RCC 7860 (cell line): ENCODE results near the gene NUDT3.
A peak's percentile ranks its signal among the peaks of the same experiment; 100 is the strongest.
"Not testable (repeated sequence)": the region's sequence is repeated elsewhere in the genome, so short reads cannot be mapped to it uniquely, and the experiment has no call there.

Experiments
- DNase-seq: peaks from one replicate; pipeline ENCODE4 v3.0.0-alpha.2; 2015; ENCODE audit warnings: low spot score
- FAIRE-seq: peaks from 2 replicates; lab custom pipeline; 2012; peaks lifted over from hg19 to GRCh38; lab: Jason Lieb, UNC

NUDT3 gene

GRCh38 chr6:34371865-34372264 is 20.6 kb downstream of the NUDT3 start:
- not testable (repeated sequence) for FAIRE-seq, DNase-seq

DNA sequence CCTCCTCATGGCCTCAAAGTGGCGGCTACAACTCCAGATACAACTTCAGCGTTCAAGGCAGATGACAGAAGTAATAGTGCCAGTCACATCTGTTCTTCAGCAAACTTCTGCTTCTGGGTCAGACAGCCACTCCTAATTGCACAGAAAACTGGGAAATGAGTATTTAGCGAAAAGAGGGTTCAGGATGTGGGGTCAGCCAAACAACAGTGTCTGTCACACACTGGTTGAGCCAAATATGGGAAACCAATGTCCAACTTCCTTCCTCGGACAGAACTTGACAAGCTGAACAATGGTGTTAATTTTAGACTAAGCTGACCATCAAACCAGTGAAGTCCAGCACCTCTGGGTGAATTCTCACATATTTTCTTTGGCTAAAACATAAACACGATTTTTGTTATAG is 22.1 kb downstream of the NUDT3 start:
- no peak for FAIRE-seq
- DNase-seq: no peak

DNA sequence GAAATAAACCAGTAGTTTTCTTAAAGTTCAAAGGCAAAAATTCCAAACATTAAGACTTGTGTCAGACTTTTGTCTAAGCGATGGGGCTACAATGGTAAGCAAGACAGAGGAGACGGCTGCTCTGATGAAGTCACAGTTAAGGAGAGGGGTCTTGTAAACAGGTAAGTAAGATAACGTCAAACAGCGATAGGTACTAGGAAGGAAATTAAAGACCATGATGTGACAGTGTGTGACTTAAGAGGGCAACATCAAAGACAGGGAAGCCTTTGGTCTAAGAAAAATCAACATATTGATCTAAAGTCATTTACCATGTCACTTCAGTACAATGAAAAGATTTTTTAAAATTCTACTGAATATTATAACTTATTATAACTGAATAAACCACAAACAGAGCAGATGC is 23.1 kb downstream of the NUDT3 start:
- FAIRE-seq (no peak), DNase-seq (no peak)

DNA sequence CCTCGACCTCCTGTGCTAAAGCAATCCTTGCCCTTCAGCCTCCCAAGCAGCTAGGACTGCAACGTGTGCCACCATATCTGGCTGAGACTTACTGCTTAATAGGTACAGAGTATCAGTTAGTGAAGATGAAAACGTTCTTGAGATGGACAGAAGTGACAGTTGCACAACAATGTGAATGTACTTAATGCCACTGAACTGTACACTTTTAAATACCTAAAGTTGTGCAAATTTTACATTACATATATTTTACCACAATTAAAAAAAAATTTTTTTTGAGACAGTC is 25.9 kb downstream of the NUDT3 start:
- FAIRE-seq: no peak
- no peak for DNase-seq

DNA sequence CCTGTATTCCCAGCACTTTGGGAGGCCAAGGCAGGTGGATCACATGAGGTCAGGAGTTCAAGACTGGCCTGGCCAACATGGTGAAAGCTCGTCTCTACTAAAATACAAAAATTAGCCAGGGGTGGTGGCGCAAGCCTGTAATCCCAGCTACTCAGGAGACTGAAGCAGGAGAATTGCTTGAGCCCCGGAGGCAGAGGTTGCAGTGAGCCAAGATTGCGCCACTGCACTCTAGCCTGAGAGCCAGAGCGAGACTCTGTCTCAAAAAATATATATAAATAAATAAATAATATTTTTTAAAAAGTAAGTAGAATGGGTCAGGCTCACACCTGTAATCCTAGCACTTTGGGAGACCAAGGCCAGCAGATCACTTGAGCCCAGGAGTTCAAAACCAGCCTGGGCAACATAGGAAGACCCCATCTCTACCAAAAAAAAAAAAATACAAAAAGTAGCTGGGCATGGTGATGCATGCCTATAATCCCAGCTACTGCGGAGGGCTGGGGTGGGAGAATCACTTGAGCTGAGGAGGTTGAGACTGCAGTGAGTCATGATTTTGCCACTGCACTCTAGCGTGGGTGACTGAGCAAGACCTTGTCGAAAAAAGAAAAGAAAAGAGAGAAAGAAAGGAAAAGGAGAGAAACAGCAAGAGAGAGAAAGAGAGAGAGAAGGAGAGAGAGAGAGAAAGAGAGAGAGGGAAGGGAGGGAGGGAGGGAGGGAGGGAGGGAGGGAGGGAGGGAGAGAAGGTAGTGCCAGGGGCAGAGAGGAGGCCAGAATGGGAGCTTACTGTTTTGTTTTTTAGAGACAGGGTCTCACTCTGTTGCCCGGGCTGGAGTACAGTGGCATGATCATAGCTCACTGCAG is 26.5 kb downstream of the NUDT3 start:
- DNase-seq (peak; percentile 56), FAIRE-seq (peak; percentile 76)

- DNase-seq, FAIRE-seq: not testable (repeated sequence)
Measured at GRCh38 chr6:34363681-34364075, 28.8 kb downstream of the NUDT3 start.

DNA sequence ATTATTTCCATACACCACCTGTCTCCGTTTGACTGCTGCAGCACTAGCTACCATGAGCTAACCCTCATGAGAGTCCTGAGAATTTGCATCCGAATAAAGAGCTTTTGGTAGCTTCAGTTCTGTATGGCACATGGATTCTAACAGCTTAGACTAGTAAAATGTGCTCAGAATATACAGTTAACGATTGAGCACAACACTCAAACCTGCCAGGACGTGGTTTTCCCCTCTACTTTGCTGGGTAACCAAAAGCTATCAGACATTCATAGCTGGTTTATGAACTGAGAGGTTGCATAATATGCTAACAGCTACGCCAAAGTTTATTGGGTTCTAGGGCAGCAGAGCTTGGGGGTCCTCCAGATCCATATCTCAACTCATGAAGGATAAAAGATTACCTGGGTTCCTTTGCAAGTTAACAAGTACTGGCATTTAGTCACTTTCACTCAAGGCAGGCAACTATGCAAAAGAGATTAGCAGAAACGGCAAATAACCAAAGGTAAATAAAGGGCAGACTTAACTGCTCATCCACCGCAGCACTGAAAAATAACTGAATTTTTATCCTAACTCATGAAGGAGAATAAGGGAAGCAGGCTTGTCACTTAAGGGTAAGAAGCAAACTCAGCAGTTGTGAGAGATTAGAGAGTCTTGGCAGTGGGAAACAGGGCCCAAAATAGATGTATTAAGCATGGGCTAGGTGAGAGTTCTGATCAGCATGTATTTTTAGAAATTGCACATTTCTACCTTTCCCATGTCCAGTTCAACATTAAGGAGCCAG is 29.4 kb downstream of the NUDT3 start:
- DNase-seq (no peak), FAIRE-seq (no peak)

- DNase-seq: no peak
- no peak for FAIRE-seq
Measured at GRCh38 chr6:34362176-34362575, 30.3 kb downstream of the NUDT3 start.

DNA sequence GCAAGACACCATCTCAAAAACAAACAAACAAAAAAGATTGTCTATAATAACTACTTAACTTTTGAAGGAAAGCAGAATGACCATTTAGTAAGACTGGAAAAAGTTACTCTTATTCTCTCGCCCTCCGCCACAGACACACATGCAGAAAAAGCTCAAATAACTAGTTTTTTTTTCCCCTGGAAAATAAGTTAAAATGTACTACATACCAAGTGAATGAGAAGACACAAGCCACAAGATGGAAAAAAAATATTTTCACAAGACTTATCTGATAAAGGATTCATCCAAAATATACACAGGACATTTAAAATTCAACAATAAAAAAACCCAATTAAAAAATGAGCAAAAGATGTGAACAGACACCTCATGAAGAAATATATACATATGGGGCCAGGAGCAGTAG is 31.9 kb downstream of the NUDT3 start:
- DNase-seq (no peak), FAIRE-seq (no peak)

DNA sequence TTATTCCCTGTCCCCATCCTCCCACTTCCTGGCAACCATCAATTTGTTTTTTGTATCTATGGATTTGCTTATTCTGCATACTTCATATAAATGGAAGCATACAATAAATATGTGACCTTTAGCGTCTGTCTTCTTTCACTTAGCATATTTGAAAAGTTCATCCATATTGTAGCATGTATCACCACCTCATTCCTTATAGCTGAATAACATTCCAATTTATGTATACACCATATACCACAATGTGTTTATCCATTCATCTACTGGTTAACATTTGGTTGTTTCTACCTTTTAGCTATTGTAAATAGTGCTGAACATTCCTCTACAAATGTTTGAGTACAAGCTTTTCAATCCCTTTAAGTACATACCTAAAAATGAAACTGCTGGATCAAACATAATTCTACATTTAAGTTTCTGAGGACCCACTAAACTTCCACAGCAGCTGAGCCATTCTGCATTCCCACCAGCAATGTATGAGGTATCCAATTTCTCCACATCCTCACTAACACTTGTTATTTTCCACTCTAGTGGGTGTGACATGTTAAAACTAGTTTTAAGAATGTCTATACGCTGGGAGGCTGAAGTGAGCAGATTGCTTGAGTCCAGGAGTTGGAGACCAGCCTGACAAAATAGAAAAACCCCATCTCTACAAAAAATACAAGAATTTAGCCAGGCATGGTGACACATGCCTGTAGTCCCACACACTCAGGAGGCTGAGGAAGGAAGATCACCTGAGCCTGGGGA is 32.9 kb downstream of the NUDT3 start:
- FAIRE-seq (no peak), DNase-seq (no peak)

DNA sequence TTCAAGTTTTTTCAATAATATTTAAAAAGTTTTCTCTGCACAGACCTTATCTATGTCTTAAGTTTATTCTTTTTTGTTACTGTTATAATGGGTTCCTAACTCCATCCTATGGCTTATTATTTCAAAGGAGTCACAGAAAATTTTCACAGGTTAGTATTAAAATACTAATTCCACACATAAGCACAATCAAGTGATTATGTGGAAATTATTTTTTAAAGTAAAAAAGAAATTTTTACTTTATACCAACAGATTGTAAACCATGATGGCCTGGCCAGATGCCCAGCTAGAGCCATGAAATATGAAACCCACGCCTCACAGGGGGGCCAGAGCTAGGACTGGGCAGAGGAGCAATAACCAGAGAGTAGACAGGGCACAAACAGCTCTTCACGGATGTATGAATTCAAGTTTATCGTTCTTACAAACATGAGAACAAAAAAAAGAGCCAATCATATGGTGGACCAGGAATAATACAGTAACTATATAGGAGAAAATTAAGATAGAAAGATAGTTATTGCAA is 34.0 kb downstream of the NUDT3 start:
- no peak for DNase-seq
- no peak for FAIRE-seq

DNA sequence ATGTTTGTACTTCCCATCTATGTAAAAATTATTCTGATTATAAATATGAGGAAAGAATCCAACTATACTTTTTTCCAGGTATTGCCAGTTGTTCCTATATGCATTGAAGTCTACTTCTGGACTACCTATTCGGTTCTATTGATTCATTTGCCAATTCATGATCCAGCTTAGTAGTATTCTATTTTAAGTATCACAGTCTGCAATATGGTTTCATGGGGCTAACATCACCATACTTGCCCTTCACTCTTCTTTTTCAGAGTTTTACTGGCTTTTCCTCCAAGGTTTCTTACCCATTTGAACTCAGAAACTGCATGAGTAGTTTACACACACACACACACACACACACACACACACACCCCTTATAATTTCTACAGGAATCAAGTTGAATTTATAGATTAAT is 34.5 kb downstream of the NUDT3 start:
- no peak for FAIRE-seq
- no peak for DNase-seq

- DNase-seq (no peak), FAIRE-seq (no peak)
Measured at GRCh38 chr6:34355889-34356288, 36.6 kb downstream of the NUDT3 start.

- not testable (repeated sequence) for FAIRE-seq
Measured at GRCh38 chr6:34354230-34354629, 38.2 kb downstream of the NUDT3 start.

GRCh38 chr6:34353530-34353929 is 38.9 kb downstream of the NUDT3 start:
- DNase-seq, FAIRE-seq: not testable (repeated sequence)

More at GRCh38 chr6:34354230-34354629, 38.2 kb downstream of the NUDT3 start:
- DNase-seq: not testable (repeated sequence)

GRCh38 chr6:34352305-34352937 is 40.0 kb downstream of the NUDT3 start:
- no peak for DNase-seq
- FAIRE-seq: no peak

DNA sequence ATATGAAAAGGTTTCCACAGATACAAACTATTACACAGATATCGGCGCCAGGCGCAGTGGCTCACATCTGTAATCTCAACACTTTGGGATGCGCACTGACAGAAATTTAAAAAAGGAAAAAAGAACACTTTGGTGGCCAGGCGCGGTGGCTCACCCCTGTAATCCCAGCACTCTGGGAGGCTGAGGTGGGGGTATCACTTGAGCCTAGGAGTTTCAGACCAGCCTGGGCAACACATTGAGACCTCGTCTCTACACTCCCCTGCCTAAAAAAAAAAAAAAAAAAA is 41.6 kb downstream of the NUDT3 start:
- no peak for DNase-seq
- no peak for FAIRE-seq

DNA sequence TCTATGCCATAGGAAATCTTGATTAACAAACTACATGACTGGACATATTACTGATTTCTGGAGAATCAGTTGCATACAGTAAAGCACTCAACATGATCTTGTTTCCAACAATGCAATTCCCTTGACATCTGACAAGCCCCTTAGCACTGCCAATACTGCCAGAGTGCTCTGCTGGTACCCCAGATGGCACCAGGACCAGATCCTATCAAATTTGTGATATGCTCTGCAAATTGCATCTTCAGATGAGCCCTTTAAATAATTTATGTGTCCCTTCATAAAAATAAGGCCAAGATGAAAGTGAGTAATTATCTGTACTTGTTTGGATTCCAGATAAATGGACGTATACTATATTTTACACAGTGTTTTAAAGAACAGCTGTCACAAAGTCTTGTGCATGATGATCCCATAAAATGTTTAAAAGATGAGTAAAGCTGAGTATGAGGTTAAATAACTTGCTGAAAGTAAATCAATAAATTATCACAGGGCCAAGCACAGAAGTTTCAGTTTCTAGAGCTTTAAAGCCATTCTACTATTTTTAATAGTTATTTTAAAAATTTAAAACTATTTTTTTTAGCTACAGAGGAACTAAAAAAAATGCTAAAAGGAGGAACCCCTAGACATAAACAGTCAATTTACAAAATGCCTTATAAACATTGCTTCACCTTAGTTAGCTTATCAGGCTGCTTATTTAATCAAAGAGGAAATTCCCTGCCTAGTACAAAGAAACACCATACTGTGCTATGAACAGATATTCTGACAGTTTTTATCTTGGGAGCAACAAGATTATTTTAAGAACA is 42.1 kb downstream of the NUDT3 start:
- FAIRE-seq: no peak
- DNase-seq: no peak

GRCh38 chr6:34349211-34349610 is 43.3 kb downstream of the NUDT3 start:
- FAIRE-seq: no peak
- no peak for DNase-seq

DNA sequence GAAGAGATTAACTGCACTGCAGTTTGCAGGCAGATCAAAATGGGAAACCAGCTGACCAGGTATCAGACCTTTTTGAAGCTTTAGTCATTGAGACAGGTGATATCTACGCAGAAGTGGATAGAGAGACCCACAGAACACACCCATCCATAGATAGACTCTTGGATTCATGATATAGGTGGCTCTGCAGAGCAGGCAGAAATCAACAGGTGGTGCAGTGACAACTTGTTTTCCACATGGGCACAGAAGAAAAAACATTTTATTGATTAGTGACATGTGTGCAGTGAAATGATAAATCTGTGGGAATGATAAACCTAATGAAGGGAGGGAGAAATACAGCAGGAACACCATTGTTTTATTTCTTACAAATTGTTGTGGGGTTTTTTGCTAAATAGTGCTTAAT is 45.2 kb downstream of the NUDT3 start:
- DNase-seq (no peak), FAIRE-seq (no peak)
